ENCODE measurements around the gene OR8B4. TPM values are rescaled to one million over a fixed set of nuclear protein-coding genes. Genes with fewer than 3 reads are reported as not detected.

Gene OR8B4, protein sequence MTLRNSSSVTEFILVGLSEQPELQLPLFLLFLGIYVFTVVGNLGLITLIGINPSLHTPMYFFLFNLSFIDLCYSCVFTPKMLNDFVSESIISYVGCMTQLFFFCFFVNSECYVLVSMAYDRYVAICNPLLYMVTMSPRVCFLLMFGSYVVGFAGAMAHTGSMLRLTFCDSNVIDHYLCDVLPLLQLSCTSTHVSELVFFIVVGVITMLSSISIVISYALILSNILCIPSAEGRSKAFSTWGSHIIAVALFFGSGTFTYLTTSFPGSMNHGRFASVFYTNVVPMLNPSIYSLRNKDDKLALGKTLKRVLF
- not detected in 2 replicates for total RNA-seq (2021)
- not detected for Bru-seq, nascent RNA
- not detected for BruChase-seq, experiment 1, labeled RNA remaining after a 2-hour chase
- not detected for BruChase-seq, experiment 2, labeled RNA remaining after a 6-hour chase
- long read RNA-seq, result 0 reads

GRCh38 chr11:124424384-124424921 lies at the start of gene OR8B4:
OR8B4 (minus strand) TSS chr11:124424871; CDS start chr11:124424871, 0 bp downstream.
- Histone ChIP-seq H3K9me3 (ENCODE audit: low read depth, low read length, poor library complexity, severe bottlenecking) (peaks cover 3% of the 10 kb centered on the region), H3K27ac (ENCODE audit: low read depth, low read length, poor library complexity, severe bottlenecking) (no peak within 1 kb of the TSS), H3K27me3 (replicated peaks; ENCODE audit: insufficient read depth, low read depth, low read length, poor library complexity) (no peaks in the 10 kb centered on the region), H3K4me1 (ENCODE audit: insufficient read depth, low read length, poor library complexity, severe bottlenecking) (no peaks in the 10 kb centered on the region), H3K36me3 (ENCODE audit: insufficient read depth, low read length, poor library complexity, severe bottlenecking) (no peaks in the 10 kb centered on the region), H3K4me3 (ENCODE audit: low read depth, low read length, poor library complexity, severe bottlenecking) (no peak within 1 kb of the TSS)
- intact Hi-C loops (cut with micrococcal nuclease; ENCODE audit: unreplicated experiment), result no loop called here
- no TSS peak for BruUV-seq (replicated peaks)
- DNase-seq (ENCODE audit: low spot score), result no peak
- POLR2A ChIA-PET (ENCODE audit: low non-redundant PET), result no interaction called here
- CTCF ChIA-PET, result no interaction called here
- TF ChIP-seq CTCF (conservative IDR thresholded peaks at IDR 0.05; ENCODE audit: low read depth, low read length) (no peak), EZH2 (IDR thresholded peaks at IDR 0.05; ENCODE audit: borderline replicate concordance, low read depth, low read length, poor library complexity, severe bottlenecking) (no peak)

DNA sequence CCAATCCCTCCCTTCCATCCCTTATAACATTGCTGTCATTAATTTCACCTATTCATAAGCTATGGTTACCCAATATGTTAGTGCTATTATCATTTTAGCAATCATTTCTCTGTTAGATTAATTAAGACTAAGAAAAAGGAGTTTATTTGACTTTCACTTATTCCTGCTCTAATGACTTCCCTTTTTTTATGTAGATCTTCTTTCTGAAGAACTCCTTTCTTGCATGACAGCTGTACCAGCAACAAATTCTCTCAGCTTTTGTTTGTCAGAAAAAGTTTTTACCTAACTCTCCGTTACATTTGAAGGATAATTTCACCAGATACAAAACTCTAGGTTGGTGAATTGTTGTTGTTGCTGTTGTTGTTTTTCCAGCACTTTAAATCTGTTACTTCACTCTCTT lies 49.4 kb upstream of the OR8B4 start:
- H3K9me3 ChIP-seq (ENCODE audit: low read depth, low read length, poor library complexity, severe bottlenecking), result no peaks in the 10 kb centered on the region
- H3K4me1 ChIP-seq (ENCODE audit: insufficient read depth, low read length, poor library complexity, severe bottlenecking), result peaks cover 13% of the 10 kb centered on the region
- BruUV-seq (replicated peaks), result no TSS peak
- no peaks in the 10 kb centered on the region for H3K27me3 ChIP-seq (replicated peaks; ENCODE audit: insufficient read depth, low read depth, low read length, poor library complexity)
- TF ChIP-seq CTCF (conservative IDR thresholded peaks at IDR 0.05; ENCODE audit: low read depth, low read length) (no peak), EZH2 (IDR thresholded peaks at IDR 0.05; ENCODE audit: borderline replicate concordance, low read depth, low read length, poor library complexity, severe bottlenecking) (no peak)
- DNase-seq (ENCODE audit: low spot score), result no peak
- no peaks in the 10 kb centered on the region for H3K36me3 ChIP-seq (ENCODE audit: insufficient read depth, low read length, poor library complexity, severe bottlenecking)
- intact Hi-C loops (cut with micrococcal nuclease; ENCODE audit: unreplicated experiment), result no loop called here
- ChIA-PET POLR2A (ENCODE audit: low non-redundant PET) (no interaction called here), CTCF (interaction anchor here (0.6 kb wide), 1 partner anchor 8 kb away, joined by 6 read pairs; no protein-coding TSS in a partner anchor)
- no peak overlapping the region for H3K27ac ChIP-seq (ENCODE audit: low read depth, low read length, poor library complexity, severe bottlenecking)
- no peak overlapping the region for H3K4me3 ChIP-seq (ENCODE audit: low read depth, low read length, poor library complexity, severe bottlenecking)

DNA sequence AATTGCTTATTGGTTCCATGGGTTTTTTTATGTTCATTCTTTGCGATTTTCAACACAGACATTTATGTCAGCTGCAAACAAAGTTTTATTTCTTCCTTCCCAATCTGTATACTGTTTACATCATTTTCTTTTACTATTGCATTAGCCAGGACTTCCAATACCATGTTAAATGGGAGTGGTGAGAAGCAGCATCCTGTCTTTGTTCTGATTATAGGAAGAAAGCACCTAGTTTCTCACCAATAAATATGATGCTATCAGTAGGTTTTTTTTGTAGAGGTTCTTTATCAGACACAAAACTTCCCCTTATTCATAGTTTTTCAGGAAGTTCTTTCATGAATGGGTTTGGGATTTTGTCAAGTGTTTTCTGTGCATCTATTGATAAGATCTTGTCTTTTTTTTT lies 48.8 kb upstream of the OR8B4 start:
- Histone ChIP-seq H3K27me3 (replicated peaks; ENCODE audit: insufficient read depth, low read depth, low read length, poor library complexity) (no peaks in the 10 kb centered on the region), H3K4me1 (ENCODE audit: insufficient read depth, low read length, poor library complexity, severe bottlenecking) (peaks cover 13% of the 10 kb centered on the region), H3K9me3 (ENCODE audit: low read depth, low read length, poor library complexity, severe bottlenecking) (no peaks in the 10 kb centered on the region), H3K27ac (ENCODE audit: low read depth, low read length, poor library complexity, severe bottlenecking) (no peak overlapping the region), H3K36me3 (ENCODE audit: insufficient read depth, low read length, poor library complexity, severe bottlenecking) (no peaks in the 10 kb centered on the region), H3K4me3 (ENCODE audit: low read depth, low read length, poor library complexity, severe bottlenecking) (no peak overlapping the region)
- DNase-seq (ENCODE audit: low spot score), result no peak
- POLR2A ChIA-PET (ENCODE audit: low non-redundant PET), result no interaction called here
- intact Hi-C loops (cut with micrococcal nuclease; ENCODE audit: unreplicated experiment), result no loop called here
- TF ChIP-seq CTCF (conservative IDR thresholded peaks at IDR 0.05; ENCODE audit: low read depth, low read length) (no peak), EZH2 (IDR thresholded peaks at IDR 0.05; ENCODE audit: borderline replicate concordance, low read depth, low read length, poor library complexity, severe bottlenecking) (no peak)
- BruUV-seq (replicated peaks), result no TSS peak
- CTCF ChIA-PET, result interaction anchor here (0.6 kb wide), 1 partner anchor 8 kb away, joined by 6 read pairs; no protein-coding TSS in a partner anchor
